ENCODE results near the gene LAP3. TPM values are rescaled to one million over a fixed set of nuclear protein-coding genes. Genes with fewer than 3 reads are reported as not detected.

The LAP3 gene
- total RNA-seq: 100 to 1,000 TPM in 3 of 5 donors, 10 to 100 TPM in 2; 83.0 to 152 (median 117) TPM
- 10 to 100 TPM; 46.4 to 47.1 (median 46.6) TPM for polyA plus RNA-seq
- long read RNA-seq, donor 1: 0 reads
- long read RNA-seq, donor 2, transcript LAP3-201 (13 exons, 2,213 nt): major isoform, 12 of 13 reads
- long read RNA-seq, donor 2, partial matches to known transcripts: 0 of 13 reads
- long read RNA-seq, donor 2, other reads (novel, unspliced or antisense): 0 of 13 reads
- long read RNA-seq, donor 3, transcript LAP3-201 (13 exons, 2,213 nt): major isoform, 6 of 7 reads
- long read RNA-seq, donor 3, partial matches to known transcripts: 0 of 7 reads
- long read RNA-seq, donor 3, other reads (novel, unspliced or antisense): 0 of 7 reads
- long read RNA-seq, donor 4: 0 reads
- long read RNA-seq, donor 5, transcript LAP3-201 (13 exons, 2,213 nt): major isoform, 12 of 12 reads
- long read RNA-seq, donor 5, partial matches to known transcripts: 0 of 12 reads
- long read RNA-seq, donor 5, other reads (novel, unspliced or antisense): 0 of 12 reads
- long read RNA-seq, donor 6: 0 reads
- long read RNA-seq, donor 7, transcript LAP3-201 (13 exons, 2,213 nt): major isoform, 11 of 12 reads
- long read RNA-seq, donor 7, partial matches to known transcripts: 0 of 12 reads
- long read RNA-seq, donor 7, other reads (novel, unspliced or antisense): 0 of 12 reads
- long read RNA-seq, donor 8, transcript LAP3-201 (13 exons, 2,213 nt): major isoform, 12 of 12 reads
- long read RNA-seq, donor 8, partial matches to known transcripts: 0 of 12 reads
- long read RNA-seq, donor 8, other reads (novel, unspliced or antisense): 0 of 12 reads
- long read RNA-seq, donor 9, transcript LAP3-201 (13 exons, 2,213 nt): major isoform, 7 of 9 reads
- long read RNA-seq, donor 9, partial matches to known transcripts: 0 of 9 reads
- long read RNA-seq, donor 9, other reads (novel, unspliced or antisense): 0 of 9 reads
- long read RNA-seq, donor 10, transcript LAP3-201 (13 exons, 2,213 nt): major isoform, 6 of 7 reads
- long read RNA-seq, donor 10, partial matches to known transcripts: 0 of 7 reads
- long read RNA-seq, donor 10, other reads (novel, unspliced or antisense): 0 of 7 reads

GRCh38 chr4:17576932-17577664 lies at the start of gene LAP3:
LAP3 (plus strand) TSS chr4:17577198; CDS start chr4:17577466, 268 bp downstream.
- Histone ChIP-seq H3K9me3 (no peaks in the 10 kb centered on the region), H3K4me3 (peak within 1 kb of the TSS; percentile 69 to 86 (median 80)), H3K4me1 (peaks cover 22 to 40% (median 32%) of the 10 kb centered on the region in 4 donors), H3K36me3 (peaks cover 8 to 20% (median 19%) of the 10 kb centered on the region in 4 donors), H3K27ac (peak within 1 kb of the TSS; percentile 92 to 96 (median 94)), H3K27me3 (no peaks in the 10 kb centered on the region)
- intact Hi-C loops (cut with DNase I; ENCODE audit: low total_unique reads): no loop called here
- 0 to 1% (median 1%) methylated on average over 17 to 91 of the region's 91 CpGs for WGBS, 5 donors
- TF ChIP-seq POLR2AphosphoS5 (IDR thresholded peaks at IDR 0.05): peak; percentile 96 to 99 (median 99)
- no peak for TF ChIP-seq EP300 (IDR thresholded peaks at IDR 0.05)
- peak in 1 of 7 experiments; percentile 9 for TF ChIP-seq CTCF (IDR thresholded peaks at IDR 0.05)
- TF ChIP-seq POLR2A (IDR thresholded peaks at IDR 0.05): peak in 2 of 4 donors; percentile 41 to 90
- DNase-seq: peak; percentile 99

GRCh38 chr4:17528551-17529165 lies 48.3 kb upstream of the LAP3 start:
- Histone ChIP-seq H3K36me3 (no peaks in the 10 kb centered on the region), H3K27me3 (peaks cover 0 to 12% (median 0%) of the 10 kb centered on the region in 3 donors), H3K9me3 (no peaks in the 10 kb centered on the region), H3K27ac (no peak overlapping the region), H3K4me1 (no peaks in the 10 kb centered on the region), H3K4me3 (no peak overlapping the region)
- DNase-seq: no peak
- intact Hi-C loops (cut with DNase I; ENCODE audit: low total_unique reads): no loop called here
- 85 to 90% (median 87%) methylated on average over 10 of the region's 10 CpGs for WGBS, 5 donors
- no peak for TF ChIP-seq POLR2AphosphoS5 (IDR thresholded peaks at IDR 0.05)

- no peak overlapping the region for H3K4me3 ChIP-seq
- TF ChIP-seq POLR2AphosphoS5 (IDR thresholded peaks at IDR 0.05) (no peak), POLR2A (IDR thresholded peaks at IDR 0.05) (no peak), CTCF (IDR thresholded peaks at IDR 0.05) (no peak), EP300 (IDR thresholded peaks at IDR 0.05) (no peak)
- no peak overlapping the region for H3K27ac ChIP-seq
- no peaks in the 10 kb centered on the region for H3K4me1 ChIP-seq
- no peak for DNase-seq
- peaks cover 0 to 12% (median 0%) of the 10 kb centered on the region in 3 donors for H3K27me3 ChIP-seq
- intact Hi-C loops (cut with DNase I; ENCODE audit: low total_unique reads): no loop called here
- no peaks in the 10 kb centered on the region for H3K36me3 ChIP-seq
- H3K9me3 ChIP-seq: no peaks in the 10 kb centered on the region
- 56 to 78% (median 69%) methylated on average over 7 to 8 of the region's 8 CpGs for WGBS, 5 donors
These were observed 45.3 kb upstream of the LAP3 start for GRCh38 chr4:17531538-17532285.

- Histone ChIP-seq H3K4me1 (no peaks in the 10 kb centered on the region), H3K27me3 (no peaks in the 10 kb centered on the region), H3K27ac (no peak overlapping the region), H3K4me3 (no peak overlapping the region), H3K36me3 (no peaks in the 10 kb centered on the region), H3K9me3 (no peaks in the 10 kb centered on the region)
- 90 to 96% (median 95%) methylated on average over 4 of the region's 4 CpGs for WGBS, 5 donors
- intact Hi-C loops (cut with DNase I; ENCODE audit: low total_unique reads): no loop called here
- TF ChIP-seq EP300 (IDR thresholded peaks at IDR 0.05) (no peak), POLR2AphosphoS5 (IDR thresholded peaks at IDR 0.05) (no peak), POLR2A (IDR thresholded peaks at IDR 0.05) (no peak), CTCF (IDR thresholded peaks at IDR 0.05) (no peak)
- DNase-seq: no peak
These were observed 42.3 kb upstream of the LAP3 start for GRCh38 chr4:17534705-17535104.
